Activated naive CD4-positive, alpha-beta T cell treated with anti-CD3 and anti-CD28 coated beads, Interleukin-2, amount 50 U/mL, for 16 hours (primary cell): ENCODE data around the gene RAET1E.
A peak's percentile ranks its signal among the peaks of the same experiment; 100 is the strongest.
"Not testable (repeated sequence)": the region's sequence is repeated elsewhere in the genome, so short reads cannot be mapped to it uniquely, and the experiment has no call there.

Source experiments
- DNase-seq: peaks from one replicate; pipeline ENCODE4 v3.0.0-alpha.2; 2020

RAET1E gene

GRCh38 chr6:149908480-149908879 lies 10.6 kb upstream of the RAET1E start:
- DNase-seq = not testable (repeated sequence)

- no peak for DNase-seq
These were observed 9.4 kb upstream of the RAET1E start for GRCh38 chr6:149907317-149907716.

GRCh38 chr6:149906405-149906804 lies 8.5 kb upstream of the RAET1E start:
- DNase-seq = no peak

GRCh38 chr6:149905911-149906371 lies 8.0 kb upstream of the RAET1E start:
- no peak for DNase-seq

GRCh38 chr6:149905371-149905910 lies 7.5 kb upstream of the RAET1E start:
- no peak for DNase-seq

- DNase-seq = no peak
These were observed 6.9 kb upstream of the RAET1E start for GRCh38 chr6:149904661-149905370.

GRCh38 chr6:149903938-149904611 lies 6.2 kb upstream of the RAET1E start:
- no peak for DNase-seq

- no peak for DNase-seq
These were observed 3.7 kb upstream of the RAET1E start for GRCh38 chr6:149901444-149902140.

- DNase-seq = no peak
These were observed 2.9 kb upstream of the RAET1E start for GRCh38 chr6:149900620-149901443.

GRCh38 chr6:149899926-149900619 lies 2.2 kb upstream of the RAET1E start:
- DNase-seq = no peak

GRCh38 chr6:149899486-149899885 lies 1.6 kb upstream of the RAET1E start:
- DNase-seq = no peak

GRCh38 chr6:149898966-149899365 lies 1.1 kb upstream of the RAET1E start:
- no peak for DNase-seq

- DNase-seq = no peak
These were observed 757 bp downstream of the RAET1E start for GRCh38 chr6:149897015-149897697.

GRCh38 chr6:149896491-149896890 lies 1.4 kb downstream of the RAET1E start:
- no peak for DNase-seq

GRCh38 chr6:149895833-149896271 lies 2.1 kb downstream of the RAET1E start:
- DNase-seq = peak; percentile 34

GRCh38 chr6:149895048-149895590 lies 2.8 kb downstream of the RAET1E start:
- DNase-seq = no peak

GRCh38 chr6:149891864-149892263 lies 6.0 kb downstream of the RAET1E start:
- DNase-seq = not testable (repeated sequence)

GRCh38 chr6:149891259-149891658 lies 6.7 kb downstream of the RAET1E start:
- DNase-seq = no peak

- DNase-seq = no peak
These were observed 7.3 kb downstream of the RAET1E start for GRCh38 chr6:149890629-149891045.

GRCh38 chr6:149889326-149889725 lies 8.6 kb downstream of the RAET1E start:
- DNase-seq = no peak

GRCh38 chr6:149888659-149889058 lies 9.3 kb downstream of the RAET1E start:
- no peak for DNase-seq
